H1 (cell line): ENCODE measurements around the gene RBM25. TPM values are rescaled to one million over a fixed set of nuclear protein-coding genes. Genes with fewer than 3 reads are reported as not detected.
A peak's percentile ranks its signal among the peaks of the same experiment; 100 is the strongest.

Source experiments
- CTCF ChIA-PET: fragments of 300-600 bp; sonication (Branson Sonifier 250); formaldehyde crosslinking; loops from one replicate; lab custom pipeline; 2021; ENCODE audit not compliant: partially characterized antibody; lab: Charles Lee
- POLR2A ChIA-PET: fragments of 300-600 bp; sonication (Branson Sonifier 250); formaldehyde crosslinking; loops from one replicate; lab custom pipeline; 2021; ENCODE audit warnings: inconsistent platforms; ENCODE audit not compliant: partially characterized antibody; lab: Charles Lee
- DNase-seq, 2 experiments: peaks; one replicate each; pipeline versions ENCODE4 v3.0.0 to v3.0.0-alpha.2; 2010 to 2022; ENCODE audit warnings: low spot score in 2 of 2, low read depth in 1 of 2, mixed read lengths in 1 of 2
- FAIRE-seq: peaks from 2 replicates; lab custom pipeline; 2011; peaks lifted over from hg19 to GRCh38; lab: Jason Lieb, UNC
- H2AFZ ChIP-seq: 2 replicates; pipeline ENCODE4 v1.8.1; 2012; ENCODE audit warnings: low read length, inconsistent platforms
- H2AK5ac ChIP-seq: 2 replicates; pipeline ENCODE4 v1.6.1; 2013; ENCODE audit warnings: low read depth, low read length
- H2BK120ac ChIP-seq: replicated peaks from 2 replicates; pipeline ENCODE3; 2013; ENCODE audit warnings: low read depth, low read length, inconsistent platforms
- H2BK12ac ChIP-seq: 2 replicates; pipeline ENCODE4 v1.6.1; 2013; ENCODE audit warnings: low read depth, low read length
- H2BK15ac ChIP-seq: 2 replicates; pipeline ENCODE4 v1.6.1; 2013; ENCODE audit warnings: low read length
- H2BK20ac ChIP-seq: 2 replicates; pipeline ENCODE4 v1.6.1; 2013; ENCODE audit warnings: low read length
- H2BK5ac ChIP-seq: 2 replicates; pipeline ENCODE4 v1.6.1; 2013; ENCODE audit warnings: low read depth, low read length
- H3K14ac ChIP-seq: 2 replicates; pipeline ENCODE4 v1.6.1; 2013; ENCODE audit warnings: inconsistent platforms; ENCODE audit not compliant: insufficient read length
- H3K18ac ChIP-seq: 2 replicates; pipeline ENCODE4 v1.6.1; 2013; ENCODE audit warnings: low read length; ENCODE audit errors: extremely low read depth
- H3K23ac ChIP-seq: 2 replicates; pipeline ENCODE4 v1.6.1; 2013; ENCODE audit warnings: inconsistent platforms; ENCODE audit not compliant: insufficient read length
- H3K23me2 ChIP-seq: 2 replicates; pipeline ENCODE4 v1.6.1; 2013; ENCODE audit warnings: low read depth, low read length
- H3K27ac ChIP-seq: 2 replicates; pipeline ENCODE4 v1.6.1; 2011; ENCODE audit warnings: low read depth, low read length, inconsistent platforms
- H3K27me3 ChIP-seq, 4 experiments: replicated peaks in 1 of 4; 1 replicate in 1 of 4; 2 replicates in 3 of 4; pipeline versions ENCODE4 v1.6.1 to v1.8.1; 2011 to 2013; ENCODE audit warnings: low read length in 3 of 4, mild to moderate bottlenecking in 3 of 4, inconsistent platforms in 2 of 4, mixed read lengths in 2 of 4, moderate library complexity in 1 of 4; ENCODE audit not compliant: control insufficient read depth in 3 of 4, insufficient read depth in 3 of 4; ENCODE audit errors: extremely low read depth in 1 of 4
- H3K36me3 ChIP-seq, 4 experiments: 2 replicates each; pipeline versions ENCODE4 v1.6.1 to v1.8.1; 2011 to 2013; ENCODE audit warnings: mild to moderate bottlenecking in 4 of 4, low read length in 3 of 4, moderate library complexity in 2 of 4, control low read depth in 1 of 4, inconsistent platforms in 1 of 4; ENCODE audit not compliant: insufficient read depth in 4 of 4, control insufficient read depth in 2 of 4
- H3K4ac ChIP-seq: replicated peaks from 2 replicates; pipeline ENCODE3; 2013; ENCODE audit warnings: low read length, low read depth, mixed read lengths, inconsistent platforms; ENCODE audit not compliant: insufficient read length
- H3K4me1 ChIP-seq, 4 experiments: replicated peaks in 1 of 4; 1 replicate in 1 of 4; 2 replicates in 3 of 4; pipeline versions ENCODE4 v1.6.1 to v1.8.1; 2011 to 2013; ENCODE audit warnings: low read length in 3 of 4, inconsistent platforms in 2 of 4, mixed read lengths in 1 of 4; ENCODE audit not compliant: insufficient read depth in 4 of 4, control insufficient read depth in 3 of 4
- H3K4me2 ChIP-seq, 2 experiments: 2 replicates each; pipeline versions ENCODE4 v1.6.1 to v1.8.1; 2011 to 2013; ENCODE audit warnings: low read depth in 2 of 2, low read length in 2 of 2, control low read depth in 1 of 2, inconsistent platforms in 1 of 2, mild to moderate bottlenecking in 1 of 2; ENCODE audit not compliant: insufficient read depth in 1 of 2
- H3K4me3 ChIP-seq, 4 experiments: fragments of 200-600, 300-600 bp in 1 of 4; sonication (generic), shearing (Covaris generic), sonication (Bioruptor Twin) in 1 of 4; 2 replicates each; pipeline versions ENCODE4 v1.5.1 to v1.8.1; 2011 to 2016; ENCODE audit warnings: low read length in 4 of 4, low read depth in 3 of 4, control low read depth in 2 of 4, inconsistent platforms in 2 of 4, mild to moderate bottlenecking in 2 of 4, mixed read lengths in 1 of 4, moderate library complexity in 1 of 4; ENCODE audit not compliant: insufficient read depth in 2 of 4; ENCODE audit errors: extremely low read depth in 1 of 4
- H3K56ac ChIP-seq: replicated peaks from 2 replicates; pipeline ENCODE3; 2013; ENCODE audit warnings: low read depth, mild to moderate bottlenecking, mixed read lengths, low read length, inconsistent platforms; ENCODE audit not compliant: insufficient read length
- H3K79me1 ChIP-seq: 2 replicates; pipeline ENCODE4 v1.6.1; 2013; ENCODE audit warnings: low read depth, low read length, control low read depth
- H3K79me2 ChIP-seq, 2 experiments: 2 replicates each; pipeline versions ENCODE4 v1.6.1 to v1.8.1; 2012 to 2013; ENCODE audit warnings: low read length in 2 of 2, mild to moderate bottlenecking in 2 of 2, inconsistent platforms in 1 of 2; ENCODE audit not compliant: insufficient read depth in 2 of 2, control insufficient read depth in 1 of 2
- H3K9ac ChIP-seq, 4 experiments: replicated peaks in 1 of 4; 1 replicate in 1 of 4; 2 replicates in 3 of 4; pipeline versions ENCODE4 v1.6.1 to v1.8.1; 2011 to 2013; ENCODE audit warnings: low read depth in 3 of 4, low read length in 3 of 4, control low read depth in 2 of 4, mild to moderate bottlenecking in 2 of 4, moderate library complexity in 2 of 4, inconsistent platforms in 1 of 4; ENCODE audit errors: extremely low read depth in 1 of 4
- H3K9me3 ChIP-seq, 2 experiments: 2 replicates each; pipeline versions ENCODE4 v1.6.1 to v1.8.1; 2012 to 2013; ENCODE audit warnings: mild to moderate bottlenecking in 2 of 2, moderate library complexity in 2 of 2, control low read depth in 1 of 2, inconsistent platforms in 1 of 2, low read depth in 1 of 2, low read length in 1 of 2, mixed read lengths in 1 of 2; ENCODE audit not compliant: insufficient read depth in 2 of 2
- H4K20me1 ChIP-seq, 2 experiments: replicated peaks in 1 of 2; 2 replicates each; pipeline versions ENCODE3 to v1.8.1; 2011 to 2013; ENCODE audit warnings: inconsistent platforms in 2 of 2, low read length in 2 of 2, mild to moderate bottlenecking in 1 of 2; ENCODE audit not compliant: insufficient read depth in 2 of 2, control insufficient read depth in 1 of 2
- H4K5ac ChIP-seq: 2 replicates; pipeline ENCODE4 v1.6.1; 2013; ENCODE audit warnings: low read length, low read depth, mixed read lengths, inconsistent platforms; ENCODE audit not compliant: insufficient read length
- H4K8ac ChIP-seq: 2 replicates; pipeline ENCODE4 v1.8.0; 2013; ENCODE audit warnings: mild to moderate bottlenecking, moderate library complexity, low read length, inconsistent platforms; ENCODE audit not compliant: insufficient read depth; ENCODE audit errors: extremely low read depth
- H4K91ac ChIP-seq: replicated peaks from 2 replicates; pipeline ENCODE3; 2013; ENCODE audit warnings: low read length, mixed read lengths, inconsistent platforms; ENCODE audit not compliant: insufficient read length
- BACH1 ChIP-seq: IDR thresholded peaks from 2 replicates; pipeline ENCODE4 v1.6.1; 2012; ENCODE audit warnings: low read length, improper control_type of control experiment
- CEBPB ChIP-seq: IDR thresholded peaks from 2 replicates; pipeline ENCODE4 v1.6.1; 2012; ENCODE audit warnings: low read depth, low read length
- EGR1 ChIP-seq: IDR thresholded peaks from 2 replicates; pipeline ENCODE4 v1.6.1; 2011; ENCODE audit warnings: low read depth, low read length, borderline replicate concordance
- GTF2F1 ChIP-seq: IDR thresholded peaks from 2 replicates; pipeline ENCODE4 v1.6.1; 2012; ENCODE audit warnings: low read depth, low read length, improper control_type of control experiment, borderline replicate concordance
- HDAC2 ChIP-seq, 2 experiments: fragments of 300-600 bp in 1 of 2; sonication (generic) in 1 of 2; IDR thresholded peaks; 2 replicates each; pipeline ENCODE4 v1.6.1; 2011 to 2012; ENCODE audit warnings: low read depth in 2 of 2, low read length in 2 of 2, mild to moderate bottlenecking in 2 of 2, moderate library complexity in 2 of 2, borderline replicate concordance in 1 of 2, inconsistent platforms in 1 of 2
- KDM5A ChIP-seq: fragments of 200-600 bp; IDR thresholded peaks from 2 replicates; pipeline ENCODE4 v1.7.1; 2012; ENCODE audit warnings: mild to moderate bottlenecking, low read length, inconsistent platforms, mixed read lengths
- NANOG ChIP-seq: IDR thresholded peaks from 2 replicates; pipeline ENCODE4 v1.6.1; 2011; ENCODE audit warnings: low read length, low read depth, mild to moderate bottlenecking, inconsistent platforms; ENCODE audit not compliant: insufficient read depth, poor library complexity, severe bottlenecking
- PHF8 ChIP-seq: fragments of 200-600 bp; sonication (generic); conservative IDR thresholded peaks from 2 replicates; pipeline ENCODE4 v1.7.1; 2012; ENCODE audit warnings: low read depth, mild to moderate bottlenecking, inconsistent platforms, low read length, moderate library complexity
- POLR2A ChIP-seq, 2 experiments: IDR thresholded peaks; 1 replicate in 1 of 2; 2 replicates in 1 of 2; pipeline ENCODE4 v1.6.1; 2011; ENCODE audit warnings: low read depth in 2 of 2, low read length in 2 of 2, mild to moderate bottlenecking in 2 of 2; ENCODE audit errors: control extremely low read depth in 1 of 2
- WGBS, 2 experiments: shearing (Covaris generic) in 1 of 2; methylation state at CpG; one replicate each; pipeline versions ENCODE4 v1.1.6 to v1.1.7; 2013 to 2015; ENCODE audit warnings: low lambda C conversion rate in 2 of 2, mixed read lengths in 2 of 2, inconsistent platforms in 1 of 2, low coverage in 1 of 2, missing lambda C conversion rate in 1 of 2; ENCODE audit not compliant: insufficient replicate concordance in 2 of 2, insufficient coverage in 1 of 2, insufficient read length in 1 of 2; ENCODE audit errors: extremely low coverage in 1 of 2, missing lambda C conversion rate in 1 of 2; 5-methylcytosine and 5-hydroxymethylcytosine counted together
- long read RNA-seq, 2 experiments: library from RNA in 1 of 2; library from capped mRNA in 1 of 2; stranded (forward); transcript quantifications; one replicate each; pipeline ENCODE4 v2.0.0, GENCODE V29; 2021; ENCODE audit warnings: inconsistent platforms in 1 of 2
- polyA minus RNA-seq, 3 experiments: library from RNA; depleted of rRNA, polyadenylated mRNA; stranded (reverse); fragments of >200 nt; gene quantifications; 1 replicate in 2 of 3; 2 replicates in 1 of 3; pipeline ENCODE4 v1.2.3, GENCODE V29; 2011
- polyA plus RNA-seq, 7 experiments: library from polyadenylated mRNA; depleted of rRNA in 3 of 7; stranded (reverse) in 5 of 7; unstranded in 2 of 7; fragments of >200 nt in 5 of 7; fragments of 200-250 nt in 2 of 7; gene quantifications; 1 replicate in 5 of 7; 2 replicates in 1 of 7; 4 replicates in 1 of 7; pipeline versions ENCODE4 v1.2.1 to v1.2.3, GENCODE V29; 2011 to 2013; ENCODE audit warnings: missing spikeins in 2 of 7, mixed read lengths in 2 of 7
- total RNA-seq: library from RNA; stranded (reverse); fragmentation: NEBNext Ultra II Directional; extraction: Animal tissue kit (Norgen Biotek cat#: 25700); gene quantifications from 2 replicates; pipeline ENCODE4 v1.2.1, GENCODE V29; 2021

Gene RBM25
- total RNA-seq, result 125 and 134 TPM in 2 replicates
- 25.6 and 28.5 TPM in 2 replicates for polyA plus RNA-seq (2011; rRNA removed)
- polyA plus RNA-seq (2011; cell fraction: cytosol; rRNA removed), result 55.3 TPM
- 210 TPM for polyA plus RNA-seq (2011; cell fraction: nucleus; rRNA removed)
- polyA plus RNA-seq (2012, experiment 1 of 2), result 103 to 168 TPM (median 123 TPM) in 4 replicates
- 8.0 TPM for polyA plus RNA-seq (2012, experiment 2 of 2)
- 155 TPM for polyA plus RNA-seq (2013, experiment 1 of 2)
- polyA plus RNA-seq (2013, experiment 2 of 2), result 135 TPM
- 67.0 and 69.4 TPM in 2 replicates for polyA minus RNA-seq (2011; rRNA and poly(A)+ RNA removed)
- 51.4 TPM for polyA minus RNA-seq (2011; cell fraction: cytosol; rRNA and poly(A)+ RNA removed)
- 166 TPM for polyA minus RNA-seq (2011; cell fraction: nucleus; rRNA and poly(A)+ RNA removed)
- long read RNA-seq, experiment 1, partial matches to known transcripts, result 35 of 48 reads
- long read RNA-seq, experiment 1, other reads (novel, unspliced or antisense), result 13 of 48 reads
- long read RNA-seq, experiment 2, full-length matches to known transcripts, result 18 of 182 reads
- long read RNA-seq, experiment 2, partial matches to known transcripts, result 150 of 182 reads
- long read RNA-seq, experiment 2, other reads (novel, unspliced or antisense), result 14 of 182 reads

DNA sequence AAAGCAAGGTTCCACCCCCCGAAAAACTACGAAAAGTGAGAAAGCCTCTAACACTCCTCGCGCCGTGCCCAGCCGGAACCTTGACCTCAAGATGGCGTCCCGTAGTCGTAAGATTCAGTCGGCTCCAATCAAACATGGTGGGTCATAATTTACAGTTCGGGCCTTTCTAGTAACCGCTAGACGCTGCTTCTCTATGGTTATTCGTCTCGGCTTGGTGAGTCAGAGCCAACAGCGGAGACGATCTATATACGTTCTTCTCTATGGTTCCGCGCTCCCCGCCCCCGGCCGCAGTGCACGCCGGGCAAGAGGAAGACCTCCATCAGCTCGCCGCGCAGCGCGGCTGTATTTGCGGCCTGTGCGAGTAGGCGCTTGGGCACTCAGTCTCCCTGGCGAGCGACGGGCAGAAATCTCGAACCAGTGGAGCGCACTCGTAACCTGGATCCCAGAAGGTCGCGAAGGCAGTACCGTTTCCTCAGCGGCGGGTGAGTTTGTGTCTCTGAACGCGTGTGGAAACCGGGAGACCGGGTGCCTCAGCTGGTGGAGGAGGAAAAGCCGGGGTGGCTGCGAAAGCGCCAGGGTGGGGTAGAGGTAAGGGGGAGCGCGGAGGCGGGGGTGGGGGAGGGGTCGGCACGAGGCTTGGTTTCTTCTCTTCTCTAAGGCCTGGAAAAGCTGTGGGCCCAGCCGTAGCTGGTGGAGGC, at the start of gene RBM25:
RBM25 (plus strand) TSS at position 311 of the 698 bp plus-strand sequence. CDS start 13,108 bp downstream, outside the sequence.
- H3K14ac ChIP-seq, result peak within 1 kb of the TSS; percentile 73
- DNase-seq, result peak; percentile 94 to 95
- 2% methylated on average over 50 of the region's 57 CpGs; no CpG with 5 or more reads in 1 of the 2 experiments for WGBS, 2 experiments
- H3K27ac ChIP-seq, result peak within 1 kb of the TSS; percentile 94
- peaks cover 3 to 9% of the 10 kb centered on the region in 2 experiments for H4K20me1 ChIP-seq
- POLR2A ChIA-PET, result interaction anchor here (0.6 to 3.9 kb wide), 42 partner anchors 9 to 706 kb away, joined by 3 to 45 read pairs (median 4); partner anchors contain the start of gene ZFYVE1
- H2BK5ac ChIP-seq, result peak within 1 kb of the TSS; percentile 99
- H2AK5ac ChIP-seq, result peak within 1 kb of the TSS; percentile 95; the same call in 1 of the 2 replicates
- H2AFZ ChIP-seq, result peak within 1 kb of the TSS; percentile 76
- no peak within 1 kb of the TSS for H3K23ac ChIP-seq
- no peaks in the 10 kb centered on the region for H3K79me1 ChIP-seq
- CTCF ChIA-PET, result interaction anchor here (0.9 to 1.4 kb wide), 3 partner anchors 21 to 36 kb away, joined by 3 to 4 read pairs (median 3); no protein-coding TSS in a partner anchor
- H3K4me3 ChIP-seq, result peak within 1 kb of the TSS; percentile 94 to 98 (median 96)
- H3K4ac ChIP-seq, result peak within 1 kb of the TSS; percentile 41
- H3K23me2 ChIP-seq, result peaks cover 2% of the 10 kb centered on the region; the same call in 1 of the 2 replicates
- peak within 1 kb of the TSS; percentile 96 to 99 (median 98) for H3K9ac ChIP-seq
- peak within 1 kb of the TSS; percentile 97 for H4K5ac ChIP-seq
- H3K18ac ChIP-seq, result peak within 1 kb of the TSS; percentile 95
- peak within 1 kb of the TSS; percentile 89 for H3K56ac ChIP-seq
- no peaks in the 10 kb centered on the region for H3K9me3 ChIP-seq
- H4K8ac ChIP-seq, result peak within 1 kb of the TSS; percentile 99
- peaks cover 0 to 23% (median 0%) of the 10 kb centered on the region in 4 experiments; a peak in 1 of 8 replicates for H3K36me3 ChIP-seq
- H2BK12ac ChIP-seq, result peak within 1 kb of the TSS; percentile 84
- no peak within 1 kb of the TSS for H2BK15ac ChIP-seq
- no peak within 1 kb of the TSS for H2BK20ac ChIP-seq
- peaks cover 0 to 6% (median 1%) of the 10 kb centered on the region in 4 experiments; a peak in 3 of 7 replicates for H3K4me1 ChIP-seq
- no peaks in the 10 kb centered on the region for H3K27me3 ChIP-seq
- H3K79me2 ChIP-seq, result peaks cover 40 to 49% of the 10 kb centered on the region in 2 experiments
- peak; percentile 95 for FAIRE-seq
- no peak within 1 kb of the TSS for H2BK120ac ChIP-seq
- peak within 1 kb of the TSS; percentile 79 to 91 for H3K4me2 ChIP-seq
- H4K91ac ChIP-seq, result peak within 1 kb of the TSS; percentile 87
- TF ChIP-seq POLR2A (IDR thresholded peaks at IDR 0.05; ENCODE audit: control extremely low read depth in 1 of 2, low read depth in 2 of 2, low read length in 2 of 2) (peak; percentile 98 to 100), KDM5A (no peak), GTF2F1 (peak; percentile 86), HDAC2 (IDR thresholded peaks at IDR 0.05; ENCODE audit: borderline replicate concordance in 1 of 2, low read depth in 2 of 2, low read length in 2 of 2) (no peak), CEBPB (no peak), BACH1 (no peak), EGR1 (peak; percentile 94), NANOG (no peak), PHF8 (peak; percentile 99)
